ENCODE results near the gene C1orf56.

DNA sequence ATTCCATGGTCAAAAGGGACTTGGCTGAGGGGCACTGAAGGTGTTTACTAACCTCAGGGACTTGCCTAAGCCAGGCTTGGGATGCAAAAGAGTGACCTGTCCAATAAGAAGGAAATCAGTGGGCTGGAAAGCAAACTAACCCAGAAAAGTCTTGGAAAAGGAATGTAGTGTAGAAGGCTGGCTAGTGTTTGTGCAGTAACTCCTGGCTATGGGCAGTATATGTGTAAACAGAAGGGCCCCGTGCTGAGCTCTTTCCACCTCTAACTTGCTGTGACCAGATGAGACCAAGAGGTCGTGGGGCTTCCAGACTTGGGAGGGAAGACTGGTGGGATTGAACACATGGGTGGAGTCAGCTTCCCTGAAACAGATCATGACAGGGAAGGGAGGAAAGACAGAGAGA lies 44.9 kb upstream of the C1orf56 start:
- TF ChIP-seq EZH2 (IDR thresholded peaks at IDR 0.05; ENCODE audit: insufficient read depth, poor library complexity, severe bottlenecking) (no peak), EZH2phosphoT487 (IDR thresholded peaks at IDR 0.05; ENCODE audit: insufficient read depth, low read depth) (no peak)

Data from GM23248 (cell line).